Skeletal muscle tissue (tissue), 4 donors: ENCODE results near the gene SAMMSON. TPM values are rescaled to one million over a fixed set of nuclear protein-coding genes. Genes with fewer than 3 reads are reported as not detected.

ENCODE experiments used
- H3K27ac ChIP-seq: one replicate; pipeline ENCODE4 v1.7.0; 2013; ENCODE audit warnings: mild to moderate bottlenecking, low read depth, low read length, inconsistent platforms
- H3K27me3 ChIP-seq, 3 donors: one replicate each; pipeline ENCODE4 v1.7.0; 2013; ENCODE audit warnings: low read length in 3 of 3; ENCODE audit not compliant: control insufficient read depth in 3 of 3, insufficient read depth in 3 of 3
- H3K36me3 ChIP-seq, 3 donors: one replicate each; pipeline ENCODE4 v1.7.0; 2013; ENCODE audit warnings: low read length in 3 of 3; ENCODE audit not compliant: control insufficient read depth in 3 of 3, insufficient read depth in 3 of 3
- H3K4me1 ChIP-seq, 3 donors: one replicate each; pipeline ENCODE4 v1.7.0; 2013; ENCODE audit warnings: low read length in 3 of 3, mild to moderate bottlenecking in 3 of 3; ENCODE audit not compliant: control insufficient read depth in 3 of 3, insufficient read depth in 3 of 3
- H3K4me3 ChIP-seq, 3 donors: one replicate each; pipeline ENCODE4 v1.7.0; 2013; ENCODE audit warnings: low read length in 3 of 3
- H3K9ac ChIP-seq, 3 donors: one replicate each; pipeline ENCODE4 v1.7.0; 2013; ENCODE audit warnings: low read length in 3 of 3, mild to moderate bottlenecking in 3 of 3, moderate library complexity in 2 of 3, low read depth in 1 of 3
- H3K9me3 ChIP-seq, 3 donors: one replicate each; pipeline ENCODE4 v1.7.0; 2013; ENCODE audit warnings: low read length in 3 of 3; ENCODE audit not compliant: control insufficient read depth in 3 of 3
- total RNA-seq: library from RNA; depleted of rRNA; stranded (reverse); fragments of >200 nt; gene quantifications from one replicate; pipeline ENCODE4 v1.2.3, GENCODE V29; 2014
- donor health status: Osteomylitis.

Gene SAMMSON
- total RNA-seq, 1 donor from 2014 or later, result under 0.01 TPM

GRCh38 chr3:70072754-70073153, 73.2 kb downstream of the SAMMSON start:
- H3K4me1 ChIP-seq, result no peaks in the 10 kb centered on the region
- no peak overlapping the region for H3K4me3 ChIP-seq
- no peak overlapping the region for H3K9ac ChIP-seq
- H3K9me3 ChIP-seq, result no peaks in the 10 kb centered on the region
- H3K27me3 ChIP-seq, result peaks cover 3 to 13% (median 7%) of the 10 kb centered on the region in 3 donors
- no peak overlapping the region for H3K27ac ChIP-seq
- no peaks in the 10 kb centered on the region for H3K36me3 ChIP-seq

GRCh38 chr3:70075101-70075500, 75.6 kb downstream of the SAMMSON start:
- no peaks in the 10 kb centered on the region for H3K4me1 ChIP-seq
- no peak overlapping the region for H3K9ac ChIP-seq
- H3K27ac ChIP-seq, result no peak overlapping the region
- no peaks in the 10 kb centered on the region for H3K9me3 ChIP-seq
- peaks cover 3 to 13% (median 9%) of the 10 kb centered on the region in 3 donors for H3K27me3 ChIP-seq
- no peaks in the 10 kb centered on the region for H3K36me3 ChIP-seq
- H3K4me3 ChIP-seq, result no peak overlapping the region

- H3K4me3 ChIP-seq, result no peak overlapping the region
- H3K27me3 ChIP-seq, result peaks cover 3 to 9% (median 9%) of the 10 kb centered on the region in 3 donors
Measured at GRCh38 chr3:70076396-70076795, 76.9 kb downstream of the SAMMSON start.

GRCh38 chr3:70078778-70079177, 79.2 kb downstream of the SAMMSON start:
- no peak overlapping the region for H3K27ac ChIP-seq
- no peaks in the 10 kb centered on the region for H3K9me3 ChIP-seq
- no peaks in the 10 kb centered on the region for H3K36me3 ChIP-seq
- no peaks in the 10 kb centered on the region for H3K4me1 ChIP-seq
- no peak overlapping the region for H3K4me3 ChIP-seq
- H3K9ac ChIP-seq, result no peak overlapping the region
- peaks cover 4 to 9% (median 5%) of the 10 kb centered on the region in 3 donors for H3K27me3 ChIP-seq

More at GRCh38 chr3:70076396-70076795, 76.9 kb downstream of the SAMMSON start:
- Histone ChIP-seq H3K4me1 (no peaks in the 10 kb centered on the region), H3K36me3 (no peaks in the 10 kb centered on the region), H3K9me3 (no peaks in the 10 kb centered on the region), H3K9ac (no peak overlapping the region), H3K27ac (no peak overlapping the region)

- Histone ChIP-seq H3K27me3 (peaks cover 0 to 4% (median 3%) of the 10 kb centered on the region in 3 donors), H3K9ac (no peak overlapping the region)
Measured at GRCh38 chr3:70085613-70086012, 86.1 kb downstream of the SAMMSON start.

GRCh38 chr3:70086336-70086735, 86.8 kb downstream of the SAMMSON start:
- no peaks in the 10 kb centered on the region for H3K4me1 ChIP-seq
- H3K4me3 ChIP-seq, result no peak overlapping the region
- H3K9me3 ChIP-seq, result no peaks in the 10 kb centered on the region
- H3K27me3 ChIP-seq, result peaks cover 0 to 4% (median 3%) of the 10 kb centered on the region in 3 donors
- no peak overlapping the region for H3K27ac ChIP-seq
- no peaks in the 10 kb centered on the region for H3K36me3 ChIP-seq
- H3K9ac ChIP-seq, result no peak overlapping the region

More at GRCh38 chr3:70085613-70086012, 86.1 kb downstream of the SAMMSON start:
- no peak overlapping the region for H3K4me3 ChIP-seq
- no peaks in the 10 kb centered on the region for H3K36me3 ChIP-seq
- H3K4me1 ChIP-seq, result no peaks in the 10 kb centered on the region
- no peaks in the 10 kb centered on the region for H3K9me3 ChIP-seq
- no peak overlapping the region for H3K27ac ChIP-seq

- Histone ChIP-seq H3K9me3 (peaks cover 0 to 2% (median 0%) of the 10 kb centered on the region in 3 donors), H3K27me3 (no peaks in the 10 kb centered on the region), H3K4me3 (no peak overlapping the region), H3K36me3 (no peaks in the 10 kb centered on the region), H3K4me1 (no peaks in the 10 kb centered on the region), H3K9ac (no peak overlapping the region), H3K27ac (no peak overlapping the region)
Measured at GRCh38 chr3:70090322-70090913, 90.9 kb downstream of the SAMMSON start.

GRCh38 chr3:70094197-70094596, 94.7 kb downstream of the SAMMSON start:
- H3K9me3 ChIP-seq, result peaks cover 0 to 2% (median 0%) of the 10 kb centered on the region in 3 donors
- H3K4me3 ChIP-seq, result no peak overlapping the region
- no peaks in the 10 kb centered on the region for H3K36me3 ChIP-seq
- H3K27ac ChIP-seq, result no peak overlapping the region
- H3K27me3 ChIP-seq, result no peaks in the 10 kb centered on the region
- no peak overlapping the region for H3K9ac ChIP-seq
- no peaks in the 10 kb centered on the region for H3K4me1 ChIP-seq

- no peaks in the 10 kb centered on the region for H3K4me1 ChIP-seq
- H3K27me3 ChIP-seq, result no peaks in the 10 kb centered on the region
- no peak overlapping the region for H3K4me3 ChIP-seq
- H3K9me3 ChIP-seq, result peaks cover 0 to 2% (median 0%) of the 10 kb centered on the region in 3 donors
- no peaks in the 10 kb centered on the region for H3K36me3 ChIP-seq
- no peak overlapping the region for H3K9ac ChIP-seq
- H3K27ac ChIP-seq, result no peak overlapping the region
Measured at GRCh38 chr3:70095260-70095659, 95.7 kb downstream of the SAMMSON start.

- Histone ChIP-seq H3K9ac (no peak overlapping the region), H3K4me3 (no peak overlapping the region), H3K27me3 (no peaks in the 10 kb centered on the region), H3K4me1 (no peaks in the 10 kb centered on the region), H3K36me3 (no peaks in the 10 kb centered on the region), H3K9me3 (peaks cover 0 to 2% (median 0%) of the 10 kb centered on the region in 3 donors), H3K27ac (no peak overlapping the region)
Measured at GRCh38 chr3:70096376-70097066, 97.0 kb downstream of the SAMMSON start.
